SU-DHL-6 (cell line): Measurements from ENCODE around the gene SCG2.

ENCODE experiments used
- H2AFZ ChIP-seq: fragments of 200-600 bp; sonication (generic); 2 replicates; pipeline ENCODE4 v1.6.1; 2014; ENCODE audit warnings: low read depth, mild to moderate bottlenecking, moderate library complexity, mixed read lengths, antibody characterized with exemption, low read length; ENCODE audit not compliant: severe bottlenecking
- H3F3A ChIP-seq: fragments of 200-600 bp; shearing (Covaris generic); 2 replicates; pipeline ENCODE4 v1.6.0; 2016; ENCODE audit warnings: antibody characterized with exemption, mild to moderate bottlenecking; ENCODE audit not compliant: insufficient read depth
- H3K27ac ChIP-seq: fragments of 200-600 bp; sonication (generic); 2 replicates; pipeline ENCODE4 v1.5.1; 2016; ENCODE audit warnings: low read depth, mild to moderate bottlenecking, low read length, moderate library complexity, mixed read lengths
- H3K27me3 ChIP-seq: fragments of 200-600 bp; sonication (generic), shearing (Covaris generic); 2 replicates; pipeline ENCODE4 v1.6.0; 2014; ENCODE audit warnings: mild to moderate bottlenecking, low read length
- H3K36me3 ChIP-seq: fragments of 200-600 bp; sonication (generic); 2 replicates; pipeline ENCODE4 v1.6.1; 2014; ENCODE audit warnings: mild to moderate bottlenecking, low read length, mixed read lengths
- H3K4me2 ChIP-seq: fragments of 300-600, 200-600 bp; shearing (Covaris generic), sonication (generic); 2 replicates; pipeline ENCODE4 v1.6.0; 2014; ENCODE audit warnings: low read length, low read depth, mild to moderate bottlenecking; ENCODE audit not compliant: poor library complexity, severe bottlenecking
- H3K4me3 ChIP-seq: fragments of 200-600 bp; sonication (generic); 2 replicates; pipeline ENCODE4 v1.5.1; 2014; ENCODE audit warnings: antibody characterized with exemption, low read length, mild to moderate bottlenecking, mixed read lengths; ENCODE audit not compliant: insufficient read depth, poor library complexity, severe bottlenecking
- H3K79me2 ChIP-seq: fragments of 200-600 bp; sonication (generic); 2 replicates; pipeline ENCODE4 v1.6.1; 2014; ENCODE audit warnings: mild to moderate bottlenecking, low read length, moderate library complexity; ENCODE audit not compliant: insufficient read depth
- H3K9ac ChIP-seq: fragments of 200-600 bp; sonication (generic); 2 replicates; pipeline ENCODE4 v1.7.0; 2014; ENCODE audit warnings: mild to moderate bottlenecking, low read length
- H3K9me2 ChIP-seq: fragments of 200-600 bp; sonication (generic); replicated peaks from 2 replicates; pipeline ENCODE4 v1.6.1; 2014; ENCODE audit warnings: low read length; ENCODE audit not compliant: insufficient read depth
- H3K9me3 ChIP-seq: fragments of 200-600 bp; sonication (generic); 2 replicates; pipeline ENCODE4 v1.6.1; 2014; ENCODE audit warnings: low read length, mixed read lengths; ENCODE audit not compliant: insufficient read depth
- H4K20me1 ChIP-seq: fragments of 200-600 bp; sonication (generic); 2 replicates; pipeline ENCODE4 v1.6.1; 2014; ENCODE audit warnings: low read depth, mild to moderate bottlenecking, antibody characterized with exemption, low read length, moderate library complexity, mixed read lengths
- CTCF ChIP-seq: fragments of 200-600 bp; sonication (generic); IDR thresholded peaks from one replicate; pipeline ENCODE4 v1.5.1; 2017; ENCODE audit warnings: antibody characterized with exemption, mild to moderate bottlenecking, low read length, moderate library complexity; ENCODE audit not compliant: insufficient read depth, poor library complexity, severe bottlenecking
- EZH2phosphoT487 ChIP-seq: fragments of 200-600 bp; sonication (generic), shearing (Covaris generic); conservative IDR thresholded peaks from 2 replicates; pipeline ENCODE4 v1.6.1; 2018; ENCODE audit warnings: mild to moderate bottlenecking, antibody characterized with exemption, low read length, moderate library complexity, mixed read lengths

Gene SCG2

GRCh38 chr2:223566396-223566795 is 35.8 kb downstream of the SCG2 start:
- no peak overlapping the region for H3K27ac ChIP-seq
- no peak overlapping the region for H3K4me2 ChIP-seq
- no peak overlapping the region for H2AFZ ChIP-seq

GRCh38 chr2:223563462-223563861 is 38.7 kb downstream of the SCG2 start:
- no peaks in the 10 kb centered on the region for H3K9me2 ChIP-seq
- H3K4me2 ChIP-seq: no peak overlapping the region
- H2AFZ ChIP-seq: no peak overlapping the region
- H3K79me2 ChIP-seq: no peaks in the 10 kb centered on the region
- no peaks in the 10 kb centered on the region for H3K9me3 ChIP-seq
- no peak overlapping the region for H3K4me3 ChIP-seq
- no peak overlapping the region for H3K27ac ChIP-seq
- TF ChIP-seq EZH2phosphoT487: no peak
- no peak for TF ChIP-seq CTCF
- H3F3A ChIP-seq: no peaks in the 10 kb centered on the region
- H3K36me3 ChIP-seq: no peaks in the 10 kb centered on the region
- no peak overlapping the region for H3K9ac ChIP-seq
- H4K20me1 ChIP-seq: no peaks in the 10 kb centered on the region
- no peaks in the 10 kb centered on the region for H3K27me3 ChIP-seq

More at GRCh38 chr2:223566396-223566795, 35.8 kb downstream of the SCG2 start:
- no peaks in the 10 kb centered on the region for H3K9me2 ChIP-seq
- H3K9me3 ChIP-seq: no peaks in the 10 kb centered on the region
- H3F3A ChIP-seq: no peaks in the 10 kb centered on the region
- no peak for TF ChIP-seq CTCF
- no peak for TF ChIP-seq EZH2phosphoT487
- no peaks in the 10 kb centered on the region for H3K79me2 ChIP-seq
- H3K27me3 ChIP-seq: no peaks in the 10 kb centered on the region
- no peak overlapping the region for H3K4me3 ChIP-seq
- H3K9ac ChIP-seq: no peak overlapping the region
- no peaks in the 10 kb centered on the region for H4K20me1 ChIP-seq
- no peaks in the 10 kb centered on the region for H3K36me3 ChIP-seq

- Histone ChIP-seq H3K9me2 (no peaks in the 10 kb centered on the region), H3K36me3 (no peaks in the 10 kb centered on the region), H3K4me2 (no peak overlapping the region), H3K27me3 (no peaks in the 10 kb centered on the region), H4K20me1 (no peaks in the 10 kb centered on the region), H3K9me3 (no peaks in the 10 kb centered on the region), H3K79me2 (no peaks in the 10 kb centered on the region), H3K27ac (no peak overlapping the region), H3F3A (no peaks in the 10 kb centered on the region), H2AFZ (no peak overlapping the region), H3K9ac (no peak overlapping the region), H3K4me3 (no peak overlapping the region)
- no peak for TF ChIP-seq EZH2phosphoT487
- TF ChIP-seq CTCF: no peak
Observed at GRCh38 chr2:223562078-223562477, 40.1 kb downstream of the SCG2 start.
